Esophagus muscularis mucosa (tissue), 4 donors: ENCODE results near the gene AXIN1. TPM values are rescaled to one million over a fixed set of nuclear protein-coding genes. Genes with fewer than 3 reads are reported as not detected.

Experiments used
- DNase-seq: peaks from one replicate; pipeline ENCODE4 v3.0.0-alpha.2; 2017; ENCODE audit errors: extremely low spot score
- H3K27ac ChIP-seq, 4 donors: fragments of 200-600 bp; sonication (generic); replicated peaks in 1 of 4; 1 replicate in 3 of 4; 2 replicates in 1 of 4; pipeline ENCODE4 v1.5.1; 2016 to 2019; ENCODE audit warnings: mild to moderate bottlenecking in 1 of 4
- H3K27me3 ChIP-seq, 4 donors: fragments of 200-600 bp; sonication (generic); one replicate each; pipeline versions ENCODE4 v1.5.1 to v1.6.0; 2016 to 2019
- H3K36me3 ChIP-seq, 4 donors: fragments of 200-600 bp; sonication (generic); one replicate each; pipeline ENCODE4 v1.5.1; 2016 to 2019
- H3K4me1 ChIP-seq, 4 donors: fragments of 200-600 bp; sonication (generic); one replicate each; pipeline ENCODE4 v1.5.1; 2016 to 2019
- H3K4me3 ChIP-seq, 4 donors: fragments of 200-600 bp; sonication (generic); 1 replicate in 2 of 4; 2 replicates in 2 of 4; pipeline ENCODE4 v1.5.1; 2016 to 2019; ENCODE audit warnings: mild to moderate bottlenecking in 4 of 4, moderate library complexity in 1 of 4
- H3K9me3 ChIP-seq, 4 donors: fragments of 200-600 bp; sonication (generic); 1 replicate in 3 of 4; 2 replicates in 1 of 4; pipeline ENCODE4 v1.5.1; 2016 to 2019
- CTCF ChIP-seq, 3 experiments: fragments of 200-600 bp in 2 of 3; fragments of 450-650 bp in 1 of 3; sonication (generic) in 2 of 3; IDR thresholded peaks; one replicate each; pipeline ENCODE4 v1.5.1; 2017 to 2019; ENCODE audit warnings: antibody characterized with exemption in 3 of 3, mild to moderate bottlenecking in 2 of 3, moderate library complexity in 1 of 3
- EP300 ChIP-seq: sonication (generic); formaldehyde crosslinking; IDR thresholded peaks from one replicate; pipeline ENCODE4 v1.6.1; 2017; ENCODE audit warnings: antibody characterized with exemption
- POLR2A ChIP-seq: fragments of 450-650 bp; IDR thresholded peaks from one replicate; pipeline ENCODE4 v1.6.1; 2017; ENCODE audit warnings: antibody characterized with exemption, moderate library complexity, mild to moderate bottlenecking, low read depth
- POLR2AphosphoS5 ChIP-seq, 2 donors: sonication (generic); formaldehyde crosslinking; IDR thresholded peaks; one replicate each; pipeline ENCODE4 v1.6.1; 2017; ENCODE audit warnings: antibody characterized with exemption in 2 of 2
- WGBS: methylation state at CpG from one replicate; pipeline ENCODE4 v1.1.5; 2018; 5-methylcytosine and 5-hydroxymethylcytosine counted together
- intact Hi-C: fragments of 100-400 bp; cut with DNase I; formaldehyde crosslinking; loops from one replicate; pipeline ENCODE4 v1.15.1; 2023
- total RNA-seq, 4 donors: library from RNA; depleted of rRNA; stranded (reverse); fragments of >200 nt; gene quantifications; one replicate each; pipeline versions ENCODE4 v1.1.0 to v1.2.1, GENCODE V29; 2016

Gene AXIN1
- total RNA-seq, 4 donors from 2014 or later, result 24.1 to 56.2 (median 44.1) TPM

GRCh38 chr16:273547-274421, 78.7 kb downstream of the AXIN1 start:
- intact Hi-C loops, result no loop called here
- no peak for TF ChIP-seq POLR2A
- TF ChIP-seq EP300, result no peak
- no peak for TF ChIP-seq CTCF (IDR thresholded peaks at IDR 0.05)
- no peak for TF ChIP-seq POLR2AphosphoS5 (IDR thresholded peaks at IDR 0.05)
- H3K27ac ChIP-seq, result no peak overlapping the region
- peaks cover 0 to 19% (median 0%) of the 10 kb centered on the region in 4 donors for H3K27me3 ChIP-seq
- no peak for DNase-seq
- H3K4me1 ChIP-seq, result peaks cover 10 to 24% (median 18%) of the 10 kb centered on the region in 4 donors
- WGBS, result 78% methylated on average over 6 of the region's 30 CpGs
- no peak overlapping the region for H3K4me3 ChIP-seq
- no peaks in the 10 kb centered on the region for H3K9me3 ChIP-seq
- H3K36me3 ChIP-seq, result peaks cover 0 to 7% (median 2%) of the 10 kb centered on the region in 4 donors

GRCh38 chr16:272633-273546, 79.6 kb downstream of the AXIN1 start:
- Histone ChIP-seq H3K4me3 (no peak overlapping the region), H3K9me3 (no peaks in the 10 kb centered on the region), H3K27ac (no peak overlapping the region), H3K4me1 (peaks cover 10 to 24% (median 18%) of the 10 kb centered on the region in 4 donors), H3K36me3 (peaks cover 0 to 7% (median 2%) of the 10 kb centered on the region in 4 donors), H3K27me3 (peaks cover 0 to 19% (median 0%) of the 10 kb centered on the region in 4 donors)
- intact Hi-C loops, result no loop called here
- 85% methylated on average over 25 of the region's 36 CpGs for WGBS
- no peak for DNase-seq
- TF ChIP-seq POLR2AphosphoS5 (IDR thresholded peaks at IDR 0.05) (no peak), CTCF (IDR thresholded peaks at IDR 0.05) (no peak), POLR2A (no peak), EP300 (no peak)

GRCh38 chr16:270381-271255, 81.9 kb downstream of the AXIN1 start:
- Histone ChIP-seq H3K9me3 (no peaks in the 10 kb centered on the region), H3K36me3 (peaks cover 0 to 9% (median 3%) of the 10 kb centered on the region in 4 donors), H3K27me3 (peaks cover 0 to 15% (median 0%) of the 10 kb centered on the region in 4 donors), H3K27ac (no peak overlapping the region), H3K4me1 (peaks cover 10 to 22% (median 17%) of the 10 kb centered on the region in 4 donors), H3K4me3 (no peak overlapping the region)
- 85% methylated on average over 21 of the region's 34 CpGs for WGBS
- intact Hi-C loops, result no loop called here
- DNase-seq, result no peak
- no peak for TF ChIP-seq EP300
- TF ChIP-seq POLR2AphosphoS5 (IDR thresholded peaks at IDR 0.05), result no peak
- TF ChIP-seq CTCF (IDR thresholded peaks at IDR 0.05), result no peak
- TF ChIP-seq POLR2A, result no peak
